ENCODE data around the gene PPFIBP1.
"Not testable (repeated sequence)": the region's sequence is repeated elsewhere in the genome, so short reads cannot be mapped to it uniquely, and the experiment has no call there.

DNA sequence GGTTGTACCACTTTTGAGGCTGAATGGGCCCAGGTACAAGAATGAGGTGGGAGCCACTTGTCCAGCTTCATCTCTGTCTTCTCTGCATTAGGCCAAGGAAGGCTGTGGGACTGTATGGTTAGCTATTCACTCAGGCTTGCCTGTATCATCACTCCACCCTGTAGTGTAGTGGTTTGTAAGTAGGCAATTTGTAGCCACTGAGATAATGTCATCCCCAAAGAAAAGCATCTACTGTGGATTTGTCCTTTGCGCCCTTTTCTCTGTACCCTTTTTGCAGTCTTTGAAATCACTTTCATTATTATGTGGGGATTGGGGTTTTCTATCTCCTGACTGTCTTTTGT is 57.3 kb downstream of the PPFIBP1 start:
- TF ChIP-seq, protein P1, sequence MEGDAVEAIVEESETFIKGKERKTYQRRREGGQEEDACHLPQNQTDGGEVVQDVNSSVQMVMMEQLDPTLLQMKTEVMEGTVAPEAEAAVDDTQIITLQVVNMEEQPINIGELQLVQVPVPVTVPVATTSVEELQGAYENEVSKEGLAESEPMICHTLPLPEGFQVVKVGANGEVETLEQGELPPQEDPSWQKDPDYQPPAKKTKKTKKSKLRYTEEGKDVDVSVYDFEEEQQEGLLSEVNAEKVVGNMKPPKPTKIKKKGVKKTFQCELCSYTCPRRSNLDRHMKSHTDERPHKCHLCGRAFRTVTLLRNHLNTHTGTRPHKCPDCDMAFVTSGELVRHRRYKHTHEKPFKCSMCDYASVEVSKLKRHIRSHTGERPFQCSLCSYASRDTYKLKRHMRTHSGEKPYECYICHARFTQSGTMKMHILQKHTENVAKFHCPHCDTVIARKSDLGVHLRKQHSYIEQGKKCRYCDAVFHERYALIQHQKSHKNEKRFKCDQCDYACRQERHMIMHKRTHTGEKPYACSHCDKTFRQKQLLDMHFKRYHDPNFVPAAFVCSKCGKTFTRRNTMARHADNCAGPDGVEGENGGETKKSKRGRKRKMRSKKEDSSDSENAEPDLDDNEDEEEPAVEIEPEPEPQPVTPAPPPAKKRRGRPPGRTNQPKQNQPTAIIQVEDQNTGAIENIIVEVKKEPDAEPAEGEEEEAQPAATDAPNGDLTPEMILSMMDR (IDR thresholded peaks at IDR 0.05), result not testable (repeated sequence)
- not testable (repeated sequence) for TF ChIP-seq POLR2A (IDR thresholded peaks at IDR 0.05)
